ENCODE measurements around the gene NUDT11.
"Not testable (repeated sequence)": the region's sequence is repeated elsewhere in the genome, so short reads cannot be mapped to it uniquely, and the experiment has no call there.

DNA sequence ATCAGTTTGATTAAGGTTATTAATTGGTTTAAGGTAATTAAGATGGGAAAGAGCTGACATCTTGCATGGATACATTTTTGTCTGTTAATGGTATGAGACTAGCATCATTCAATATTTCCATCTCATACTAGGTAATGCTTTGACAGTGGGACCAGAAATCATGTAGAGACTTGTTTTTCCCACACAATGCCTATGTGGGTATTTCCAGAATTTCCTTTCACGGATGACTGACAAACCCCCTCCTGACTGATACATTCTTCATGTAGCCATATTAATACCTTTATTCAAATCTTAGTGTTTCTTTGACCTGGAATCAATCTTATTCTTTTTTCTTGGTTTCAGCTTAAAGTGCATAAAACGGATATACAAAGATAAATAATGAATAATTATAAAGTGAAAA, 22.7 kb upstream of the NUDT11 start:
- TF ChIP-seq CTCF (IDR thresholded peaks at IDR 0.05); EZH2 (IDR thresholded peaks at IDR 0.05; ENCODE audit: borderline replicate concordance, insufficient read depth, low read depth, low read length, poor library complexity, severe bottlenecking): not testable (repeated sequence)
